Parathyroid adenoma (tissue), 2 donors: ENCODE measurements around the gene TRIM71.

ENCODE experiments used
- H2AFZ ChIP-seq: fragments of 300-600 bp; sonication (generic); one replicate; pipeline ENCODE4 v1.7.0; 2017; ENCODE audit warnings: antibody characterized with exemption, mild to moderate bottlenecking
- H3K27ac ChIP-seq: fragments of 300-600 bp; sonication (generic); one replicate; pipeline ENCODE4 v1.7.0; 2017
- H3K27me3 ChIP-seq: fragments of 300-600 bp; sonication (generic); one replicate; pipeline ENCODE4 v1.7.0; 2017; ENCODE audit warnings: low read length; ENCODE audit not compliant: control insufficient read depth, insufficient read depth
- H3K36me3 ChIP-seq: fragments of 300-600 bp; sonication (generic); one replicate; pipeline ENCODE4 v1.7.0; 2017; ENCODE audit warnings: low read length; ENCODE audit not compliant: control insufficient read depth, insufficient read depth
- H3K4me1 ChIP-seq: fragments of 300-600 bp; sonication (generic); one replicate; pipeline ENCODE4 v1.7.0; 2017; ENCODE audit warnings: control low read depth
- H3K4me2 ChIP-seq: fragments of 300-600 bp; sonication (generic); one replicate; pipeline ENCODE4 v1.7.0; 2017; ENCODE audit warnings: low read length
- H3K4me3 ChIP-seq: fragments of 300-600 bp; sonication (generic); one replicate; pipeline ENCODE4 v1.7.0; 2017; ENCODE audit warnings: low read depth, low read length
- H3K79me2 ChIP-seq: fragments of 300-600 bp; sonication (generic); one replicate; pipeline ENCODE4 v1.7.0; 2017; ENCODE audit warnings: control low read depth
- H3K9ac ChIP-seq: fragments of 300-600 bp; sonication (generic); one replicate; pipeline ENCODE4 v1.7.0; 2017; ENCODE audit warnings: mild to moderate bottlenecking
- H3K9me3 ChIP-seq: fragments of 300-600 bp; sonication (generic); one replicate; pipeline ENCODE4 v1.7.0; 2017; ENCODE audit warnings: low read length; ENCODE audit not compliant: control insufficient read depth
- CTCF ChIP-seq: fragments of 300-600 bp; sonication (generic); IDR thresholded peaks from one replicate; pipeline ENCODE4 v1.7.0; 2017; ENCODE audit warnings: antibody characterized with exemption, mild to moderate bottlenecking
- donor health status: primary hyperparathyroidism.

TRIM71 gene

GRCh38 chr3:32816439-32817256, 1.1 kb upstream of the TRIM71 start:
- Histone ChIP-seq H3K9ac (no peak overlapping the region), H3K4me2 (peak overlapping the region; percentile 79), H3K4me1 (no peaks in the 10 kb centered on the region), H3K27ac (no peak overlapping the region), H3K36me3 (no peaks in the 10 kb centered on the region), H3K79me2 (no peaks in the 10 kb centered on the region), H3K4me3 (peak overlapping the region; percentile 46), H2AFZ (peak overlapping the region; percentile 82), H3K9me3 (no peaks in the 10 kb centered on the region), H3K27me3 (no peaks in the 10 kb centered on the region)
- TF ChIP-seq CTCF, result no peak

DNA sequence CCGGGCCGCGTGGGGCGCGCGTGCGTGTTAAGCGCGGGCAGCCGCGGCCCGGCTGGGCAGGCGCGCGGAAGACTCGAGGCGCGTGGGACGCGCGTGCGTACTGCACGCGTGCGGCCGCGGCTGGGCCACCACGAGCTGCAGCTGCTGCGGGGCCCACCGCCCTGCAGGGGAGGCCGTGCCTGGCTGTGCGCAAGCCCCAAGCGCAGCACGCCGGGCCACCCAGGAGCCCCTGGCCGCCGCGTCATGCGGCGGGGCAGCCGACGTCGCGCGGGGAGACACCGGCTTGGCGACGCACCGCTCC, 590 bp upstream of the TRIM71 start:
- H3K27me3 ChIP-seq, result no peaks in the 10 kb centered on the region
- no peaks in the 10 kb centered on the region for H3K4me1 ChIP-seq
- H3K9me3 ChIP-seq, result no peaks in the 10 kb centered on the region
- no peak overlapping the region for H3K27ac ChIP-seq
- no peak overlapping the region for H3K9ac ChIP-seq
- H3K36me3 ChIP-seq, result no peaks in the 10 kb centered on the region
- H3K4me2 ChIP-seq, result peak overlapping the region; percentile 79
- H3K79me2 ChIP-seq, result no peaks in the 10 kb centered on the region
- no peak overlapping the region for H3K4me3 ChIP-seq
- H2AFZ ChIP-seq, result no peak overlapping the region
- no peak for TF ChIP-seq CTCF

DNA sequence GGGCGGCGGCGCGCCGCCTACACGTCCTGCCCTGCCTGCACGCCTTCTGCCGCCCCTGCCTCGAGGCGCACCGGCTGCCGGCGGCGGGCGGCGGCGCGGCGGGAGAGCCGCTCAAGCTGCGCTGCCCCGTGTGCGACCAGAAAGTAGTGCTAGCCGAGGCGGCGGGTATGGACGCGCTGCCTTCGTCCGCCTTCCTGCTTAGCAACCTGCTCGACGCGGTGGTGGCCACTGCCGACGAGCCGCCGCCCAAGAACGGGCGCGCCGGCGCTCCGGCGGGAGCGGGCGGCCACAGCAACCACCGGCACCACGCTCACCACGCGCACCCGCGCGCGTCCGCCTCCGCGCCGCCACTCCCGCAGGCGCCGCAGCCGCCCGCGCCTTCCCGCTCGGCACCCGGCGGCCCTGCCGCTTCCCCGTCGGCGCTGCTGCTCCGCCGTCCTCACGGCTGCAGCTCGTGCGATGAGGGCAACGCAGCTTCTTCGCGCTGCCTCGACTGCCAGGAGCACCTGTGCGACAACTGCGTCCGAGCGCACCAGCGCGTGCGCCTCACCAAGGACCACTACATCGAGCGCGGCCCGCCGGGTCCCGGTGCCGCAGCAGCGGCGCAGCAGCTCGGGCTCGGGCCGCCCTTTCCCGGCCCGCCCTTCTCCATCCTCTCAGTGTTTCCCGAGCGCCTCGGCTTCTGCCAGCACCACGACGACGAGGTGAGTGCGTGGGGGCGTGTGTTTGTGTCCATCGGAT, 602 bp downstream of the TRIM71 start:
- no peak for TF ChIP-seq CTCF
- no peak overlapping the region for H3K9ac ChIP-seq
- no peaks in the 10 kb centered on the region for H3K79me2 ChIP-seq
- H3K4me3 ChIP-seq, result no peak overlapping the region
- no peak overlapping the region for H3K27ac ChIP-seq
- no peak overlapping the region for H2AFZ ChIP-seq
- no peaks in the 10 kb centered on the region for H3K4me1 ChIP-seq
- H3K9me3 ChIP-seq, result no peaks in the 10 kb centered on the region
- H3K27me3 ChIP-seq, result no peaks in the 10 kb centered on the region
- H3K4me2 ChIP-seq, result peak overlapping the region; percentile 44
- H3K36me3 ChIP-seq, result no peaks in the 10 kb centered on the region

GRCh38 chr3:32818970-32819511, 1.2 kb downstream of the TRIM71 start:
- no peak overlapping the region for H3K9ac ChIP-seq
- H3K27ac ChIP-seq, result no peak overlapping the region
- H3K4me1 ChIP-seq, result no peaks in the 10 kb centered on the region
- H3K27me3 ChIP-seq, result no peaks in the 10 kb centered on the region
- H3K4me2 ChIP-seq, result no peak overlapping the region
- H3K79me2 ChIP-seq, result no peaks in the 10 kb centered on the region
- H3K4me3 ChIP-seq, result no peak overlapping the region
- H3K9me3 ChIP-seq, result no peaks in the 10 kb centered on the region
- H2AFZ ChIP-seq, result no peak overlapping the region
- no peak for TF ChIP-seq CTCF
- H3K36me3 ChIP-seq, result no peaks in the 10 kb centered on the region
